Activated CD4-positive, alpha-beta T cell treated with anti-CD3 and anti-CD28 coated beads for 36 hours (primary cell): ENCODE data around the gene SGCD. TPM values are rescaled to one million over a fixed set of nuclear protein-coding genes. Genes with fewer than 3 reads are reported as not detected.

ENCODE experiments used
- ATAC-seq: fragments of 200-7000 bp; cut with Tn5 transposase; one replicate; pipeline ENCODE4 v1.10.0; 2021; ENCODE audit warnings: mild to moderate bottlenecking, moderate library complexity
- CTCF ChIA-PET: fragments of 350-600 bp; sonication (Branson Sonifier 250); formaldehyde crosslinking; loops from one replicate; lab custom pipeline; 2021; ENCODE audit warnings: antibody characterized with exemption; lab: Charles Lee
- POLR2A ChIA-PET: fragments of 350-600 bp; sonication (Branson Sonifier 250); formaldehyde crosslinking; loops from one replicate; lab custom pipeline; 2021; ENCODE audit warnings: antibody characterized with exemption, inconsistent platforms; lab: Charles Lee
- DNase-seq: peaks from one replicate; pipeline ENCODE4 v3.0.0-alpha.2; 2020
- H3K27ac Mint-ChIP-seq: one replicate; pipeline ENCODE4 v1.8.0; 2021; ENCODE audit warnings: mixed read lengths
- H3K27me3 Mint-ChIP-seq: one replicate; pipeline ENCODE4 v1.8.0; 2021; ENCODE audit warnings: mixed read lengths
- H3K36me3 Mint-ChIP-seq: one replicate; pipeline ENCODE4 v1.8.0; 2021; ENCODE audit warnings: low read depth, mixed read lengths
- H3K4me1 Mint-ChIP-seq: one replicate; pipeline ENCODE4 v1.8.0; 2021; ENCODE audit warnings: mixed read lengths
- H3K4me3 Mint-ChIP-seq: one replicate; pipeline ENCODE4 v1.8.0; 2021; ENCODE audit warnings: mild to moderate bottlenecking, moderate library complexity, mixed read lengths
- H3K9me3 Mint-ChIP-seq: one replicate; pipeline ENCODE4 v1.8.0; 2021; ENCODE audit warnings: low read depth, mixed read lengths
- intact Hi-C, 2 experiments: fragments of 100-400 bp; cut with DNase I in 1 of 2; cut with micrococcal nuclease in 1 of 2; formaldehyde crosslinking; loops; one replicate each; pipeline versions ENCODE4 v1.14.2 to v1.15.1; 2022 to 2024; cut with DNase I, micrococcal nuclease
- total RNA-seq, 2 experiments: library from RNA; stranded (reverse); gene quantifications; one replicate each; pipeline ENCODE4 v1.2.3, GENCODE V29; 2021

Gene SGCD
- total RNA-seq, 2 experiments from 2014 or later: not detected

DNA sequence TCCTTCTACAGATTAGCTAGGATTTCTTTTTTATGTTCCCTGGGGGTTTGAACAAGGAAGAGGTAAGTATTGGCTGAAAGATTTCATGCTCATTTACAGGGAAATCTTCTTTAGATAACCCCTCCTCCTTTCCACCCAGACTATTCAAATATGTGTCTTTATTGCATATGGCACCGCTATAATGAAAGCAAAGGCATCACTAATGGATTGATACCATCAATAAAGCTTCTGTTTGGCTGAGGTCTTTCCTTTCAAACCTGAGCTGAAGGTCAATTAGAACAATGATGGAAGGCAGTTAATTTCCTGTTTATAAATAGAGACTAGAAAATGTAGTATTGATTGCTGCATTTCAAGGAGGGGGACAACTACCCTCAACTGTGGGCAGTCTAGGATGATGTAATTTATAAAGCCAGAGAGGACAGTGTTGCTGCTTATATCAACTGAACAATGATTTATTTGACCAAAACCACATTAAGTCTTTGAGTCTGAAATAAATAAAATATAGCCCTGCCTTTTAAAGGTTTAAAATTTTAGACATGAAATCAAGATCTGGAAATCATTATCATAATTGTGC, 132.9 kb downstream of the SGCD start:
- intact Hi-C loops: no loop called here
- H3K4me3 Mint-ChIP-seq: no peak overlapping the region
- ATAC-seq (no peak), DNase-seq (no peak)
- ChIA-PET CTCF (interaction anchor here (0.9 kb wide), 1 partner anchor 9 kb away, joined by 3 read pairs; no protein-coding TSS in a partner anchor), POLR2A (interaction anchor here (0.6 kb wide), 1 partner anchor 605 kb away, joined by 3 read pairs; no protein-coding TSS in a partner anchor)
- no peaks in the 10 kb centered on the region for H3K36me3 Mint-ChIP-seq
- no peaks in the 10 kb centered on the region for H3K9me3 Mint-ChIP-seq
- no peak overlapping the region for H3K27ac Mint-ChIP-seq
- H3K27me3 Mint-ChIP-seq: peaks cover 12% of the 10 kb centered on the region
- H3K4me1 Mint-ChIP-seq: no peaks in the 10 kb centered on the region

DNA sequence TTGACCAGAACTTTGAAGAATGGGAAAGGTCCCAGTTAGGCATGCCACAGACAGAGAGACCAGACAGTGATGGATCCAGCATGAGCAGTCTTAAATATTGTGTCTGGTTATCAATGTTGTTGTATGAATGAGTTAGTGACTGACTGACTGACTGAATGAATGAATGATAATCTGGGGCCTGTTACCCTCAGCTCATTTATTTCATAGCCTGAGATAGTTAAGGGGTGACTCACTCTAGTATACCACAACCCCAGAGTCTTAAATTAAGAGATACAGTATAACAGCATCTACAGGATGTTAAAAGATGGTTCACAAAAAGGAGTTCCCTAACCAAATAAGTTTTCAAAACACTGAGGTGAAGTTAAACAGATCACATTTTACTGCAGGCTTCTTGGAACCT, 133.5 kb downstream of the SGCD start:
- DNase-seq: no peak
- ATAC-seq: no peak
- H3K27ac Mint-ChIP-seq: no peak overlapping the region
- H3K27me3 Mint-ChIP-seq: peaks cover 12% of the 10 kb centered on the region
- H3K4me3 Mint-ChIP-seq: no peak overlapping the region
- CTCF ChIA-PET: interaction anchor here (0.9 kb wide), 1 partner anchor 8 kb away, joined by 3 read pairs; no protein-coding TSS in a partner anchor
- no peaks in the 10 kb centered on the region for H3K4me1 Mint-ChIP-seq
- no peaks in the 10 kb centered on the region for H3K9me3 Mint-ChIP-seq
- H3K36me3 Mint-ChIP-seq: no peaks in the 10 kb centered on the region
- POLR2A ChIA-PET: interaction anchor here (0.6 kb wide), 1 partner anchor 605 kb away, joined by 3 read pairs; no protein-coding TSS in a partner anchor
- intact Hi-C loops: no loop called here

DNA sequence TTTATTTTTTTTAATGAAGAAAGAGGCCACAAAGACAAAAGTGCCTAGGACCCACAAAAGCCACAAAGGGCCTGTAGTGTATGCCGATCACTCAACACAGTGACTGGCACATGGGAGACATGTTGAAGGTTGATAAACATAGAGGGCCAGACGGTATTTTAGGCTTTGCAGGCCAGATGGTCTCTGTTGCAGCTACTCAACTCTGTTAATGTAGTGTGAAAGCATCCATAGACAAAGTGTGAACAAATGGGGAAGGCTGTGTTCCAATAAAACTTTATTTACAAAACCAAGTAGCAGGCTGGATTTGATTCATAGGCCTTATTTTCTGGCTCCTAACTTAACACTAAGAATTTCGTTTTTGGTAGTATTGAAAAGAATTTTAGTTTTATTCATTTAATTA, 139.9 kb downstream of the SGCD start:
- H3K4me1 Mint-ChIP-seq: no peaks in the 10 kb centered on the region
- CTCF ChIA-PET: no interaction called here
- POLR2A ChIA-PET: no interaction called here
- intact Hi-C loops: no loop called here
- no peak overlapping the region for H3K4me3 Mint-ChIP-seq
- no peaks in the 10 kb centered on the region for H3K36me3 Mint-ChIP-seq
- no peak for DNase-seq
- peaks cover 7% of the 10 kb centered on the region for H3K27me3 Mint-ChIP-seq
- no peak overlapping the region for H3K27ac Mint-ChIP-seq
- H3K9me3 Mint-ChIP-seq: no peaks in the 10 kb centered on the region
- ATAC-seq: no peak

DNA sequence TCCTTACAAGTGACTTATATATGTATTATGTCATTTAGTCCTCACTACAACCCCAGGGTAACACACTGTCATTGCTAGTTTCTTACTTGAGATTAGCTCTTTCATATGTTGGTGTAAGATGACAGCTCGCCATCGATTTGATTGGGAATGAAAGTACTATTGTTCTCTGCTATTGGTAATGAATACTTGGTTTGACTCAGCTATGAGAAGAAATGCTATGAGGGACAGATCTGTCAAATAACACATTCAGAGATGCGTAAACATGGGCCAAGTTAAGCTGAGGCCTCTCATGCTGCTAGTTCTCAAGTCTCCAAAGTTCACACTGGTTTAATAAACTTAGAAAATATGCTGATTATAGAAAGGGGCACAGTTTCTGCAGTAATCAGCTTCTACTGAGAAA, 142.7 kb downstream of the SGCD start:
- Mint-ChIP-seq H3K27me3 (peaks cover 4% of the 10 kb centered on the region), H3K36me3 (no peaks in the 10 kb centered on the region), H3K4me1 (peaks cover 2% of the 10 kb centered on the region), H3K27ac (no peak overlapping the region), H3K9me3 (no peaks in the 10 kb centered on the region), H3K4me3 (no peak overlapping the region)
- intact Hi-C loops: loop anchor here in 1 of 2 experiments (10.0 kb wide), 1 partner anchor 455 kb away; no protein-coding TSS in a partner anchor
- no peak for DNase-seq
- ChIA-PET CTCF (no interaction called here), POLR2A (interaction anchor here (0.7 kb wide), 1 partner anchor 84 kb away, joined by 4 read pairs; no protein-coding TSS in a partner anchor)
- no peak for ATAC-seq

DNA sequence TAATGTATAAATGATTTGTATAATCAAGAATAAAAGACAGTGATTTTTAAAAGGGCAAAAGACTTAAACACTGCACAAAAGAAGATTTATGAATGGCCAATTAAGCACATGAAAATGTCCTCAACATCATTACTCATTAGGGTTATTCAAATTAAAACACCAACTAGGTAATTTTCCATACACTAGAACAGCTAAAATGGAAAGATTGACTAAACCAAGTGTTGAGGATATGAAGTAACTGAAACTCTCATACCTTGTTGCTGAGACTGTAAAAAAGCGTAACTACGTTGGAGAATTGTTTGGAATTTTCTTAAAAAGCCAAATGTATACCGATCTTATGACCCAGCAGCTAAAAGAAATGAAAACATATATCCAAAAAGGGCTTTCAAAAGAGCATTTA, 144.9 kb downstream of the SGCD start:
- Mint-ChIP-seq H3K27me3 (peaks cover 4% of the 10 kb centered on the region), H3K27ac (no peak overlapping the region), H3K36me3 (no peaks in the 10 kb centered on the region), H3K4me1 (peaks cover 2% of the 10 kb centered on the region), H3K4me3 (no peak overlapping the region), H3K9me3 (no peaks in the 10 kb centered on the region)
- DNase-seq: no peak
- peak; percentile 33 for ATAC-seq
- intact Hi-C loops: loop anchor here in 1 of 2 experiments (10.0 kb wide), 1 partner anchor 453 kb away; no protein-coding TSS in a partner anchor
- ChIA-PET POLR2A (no interaction called here), CTCF (no interaction called here)

DNA sequence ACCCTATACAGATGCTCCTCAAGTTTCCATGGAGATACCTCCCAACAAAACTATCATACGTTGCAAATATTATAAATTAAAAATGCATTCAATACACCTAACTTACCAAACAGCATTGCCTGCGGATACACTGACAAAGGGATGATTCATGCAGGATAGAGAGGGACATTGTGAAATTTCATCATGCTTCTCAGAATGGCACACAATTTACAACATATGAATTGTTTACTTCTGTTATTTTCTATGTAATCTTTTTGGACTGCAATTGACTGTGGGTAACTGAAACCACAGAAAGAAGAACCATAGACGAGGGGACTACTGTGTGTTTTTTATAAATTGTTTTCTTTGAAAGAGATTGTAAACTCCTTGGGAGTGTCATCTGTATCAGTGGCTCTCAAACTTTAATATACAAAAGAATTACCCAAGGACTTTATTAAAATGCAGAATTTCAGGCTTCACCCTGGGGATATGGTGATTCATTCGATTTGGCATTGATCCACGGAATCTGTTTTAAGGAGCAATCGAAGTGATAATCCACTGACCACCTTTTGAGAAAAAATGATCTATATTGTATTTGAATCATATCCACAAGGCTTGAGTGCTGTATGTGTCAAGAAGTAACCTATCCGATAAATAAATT, 146.4 kb downstream of the SGCD start:
- ChIA-PET POLR2A (no interaction called here), CTCF (no interaction called here)
- Mint-ChIP-seq H3K27ac (no peak overlapping the region), H3K27me3 (peaks cover 4% of the 10 kb centered on the region), H3K36me3 (no peaks in the 10 kb centered on the region), H3K9me3 (no peaks in the 10 kb centered on the region), H3K4me1 (peaks cover 2% of the 10 kb centered on the region), H3K4me3 (no peak overlapping the region)
- intact Hi-C loops: loop anchor here in 1 of 2 experiments (10.0 kb wide), 1 partner anchor 451 kb away; no protein-coding TSS in a partner anchor
- DNase-seq (no peak), ATAC-seq (no peak)

DNA sequence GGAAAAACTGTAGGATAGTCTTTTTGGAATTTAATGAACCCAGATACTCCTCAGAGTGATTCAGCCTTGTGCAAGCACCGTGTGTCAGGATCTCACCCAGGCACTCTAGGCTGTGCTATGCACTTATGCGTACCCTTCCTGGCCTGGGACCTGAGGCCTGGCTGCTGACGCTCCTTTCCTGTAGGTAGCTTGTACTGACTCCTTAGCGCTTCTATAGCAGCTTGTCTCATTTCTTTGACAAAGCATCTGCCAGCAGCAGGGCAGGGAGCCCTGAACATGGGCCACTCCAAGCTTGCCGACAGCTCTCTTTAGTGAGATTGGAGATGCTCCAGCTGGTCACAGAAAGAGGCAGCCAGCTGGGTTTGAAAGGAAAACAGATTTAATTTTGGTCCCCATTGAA, 147.3 kb downstream of the SGCD start:
- intact Hi-C loops: loop anchor here in 1 of 2 experiments (10.0 kb wide), 1 partner anchor 451 kb away; no protein-coding TSS in a partner anchor
- POLR2A ChIA-PET: no interaction called here
- H3K36me3 Mint-ChIP-seq: no peaks in the 10 kb centered on the region
- peaks cover 4% of the 10 kb centered on the region for H3K27me3 Mint-ChIP-seq
- no peaks in the 10 kb centered on the region for H3K9me3 Mint-ChIP-seq
- CTCF ChIA-PET: no interaction called here
- H3K27ac Mint-ChIP-seq: no peak overlapping the region
- H3K4me1 Mint-ChIP-seq: peaks cover 2% of the 10 kb centered on the region
- H3K4me3 Mint-ChIP-seq: no peak overlapping the region
- no peak for DNase-seq
- ATAC-seq: no peak

DNA sequence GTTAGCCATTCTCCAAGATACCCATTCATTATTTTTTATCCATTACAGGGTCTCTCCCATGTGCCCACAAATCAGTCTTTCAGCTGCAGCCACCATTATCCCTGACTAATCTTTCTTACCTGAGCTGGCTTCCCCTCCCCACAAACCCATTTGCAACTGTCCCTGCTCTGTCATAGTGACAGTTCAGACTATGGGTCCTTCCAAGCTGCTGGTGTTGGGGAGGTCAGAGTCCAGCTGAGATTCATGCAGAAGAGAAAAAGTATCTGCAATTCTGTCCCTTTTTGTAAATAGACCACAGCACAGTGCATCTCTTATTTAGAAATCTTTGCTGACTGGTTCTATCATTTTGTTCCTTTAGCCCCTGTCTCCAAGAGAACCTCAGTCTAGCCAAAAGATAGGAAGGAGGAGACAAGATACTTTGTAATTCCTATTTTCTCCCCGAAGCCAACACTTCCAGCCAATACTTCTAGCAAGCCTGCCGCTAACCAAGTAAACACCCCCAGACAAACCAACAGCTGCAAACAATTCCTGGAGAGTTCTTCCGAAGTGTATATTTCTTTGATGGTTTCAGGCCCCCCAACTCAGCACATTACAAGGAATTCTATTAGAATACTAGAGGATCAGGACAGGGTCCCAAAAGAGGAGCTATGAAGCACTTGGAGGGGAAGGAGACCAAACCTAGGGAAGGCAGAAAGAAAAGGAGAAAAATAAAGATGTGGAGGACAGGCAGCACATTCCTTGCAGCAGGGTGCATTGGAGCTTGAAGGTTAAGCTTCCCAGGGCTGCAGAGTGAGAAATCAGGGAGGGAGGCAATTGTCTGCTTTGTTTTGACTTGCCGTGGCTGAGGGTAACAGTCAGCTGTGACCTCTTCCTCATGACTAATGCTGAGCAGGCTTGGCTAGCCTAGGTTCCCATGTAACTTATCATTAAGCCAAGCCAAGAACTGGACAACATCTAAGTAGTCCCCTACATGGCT, 148.5 kb downstream of the SGCD start:
- Mint-ChIP-seq H3K36me3 (no peaks in the 10 kb centered on the region), H3K4me1 (peaks cover 5% of the 10 kb centered on the region), H3K4me3 (no peak overlapping the region), H3K27ac (no peak overlapping the region), H3K27me3 (peaks cover 2% of the 10 kb centered on the region), H3K9me3 (no peaks in the 10 kb centered on the region)
- POLR2A ChIA-PET: no interaction called here
- ATAC-seq: no peak
- CTCF ChIA-PET: no interaction called here
- DNase-seq: no peak
- intact Hi-C loops: loop anchor here in 1 of 2 experiments (10.0 kb wide), 1 partner anchor 449 kb away; no protein-coding TSS in a partner anchor

DNA sequence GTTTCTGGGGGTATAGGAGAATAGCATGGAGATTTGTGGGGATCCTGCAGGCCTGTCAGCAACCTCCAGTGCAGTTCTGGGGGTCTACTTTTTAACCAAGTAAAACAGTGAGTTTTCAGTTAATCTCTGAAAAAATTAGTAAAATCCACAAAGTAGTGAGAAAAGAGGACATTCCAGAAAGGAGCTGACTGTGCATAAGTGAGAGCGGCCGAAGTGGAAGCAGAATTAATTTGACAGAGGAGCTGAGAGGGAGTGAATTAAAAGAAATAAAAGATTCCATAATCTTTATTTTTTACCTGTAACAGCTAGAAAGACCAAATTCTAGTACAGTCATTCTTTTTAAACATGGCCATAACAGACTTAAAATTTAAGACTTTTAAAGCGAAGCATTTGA, 149.2 kb downstream of the SGCD start:
- DNase-seq (no peak), ATAC-seq (no peak)
- Mint-ChIP-seq H3K27ac (no peak overlapping the region), H3K9me3 (no peaks in the 10 kb centered on the region), H3K4me1 (peaks cover 5% of the 10 kb centered on the region), H3K36me3 (no peaks in the 10 kb centered on the region), H3K4me3 (no peak overlapping the region), H3K27me3 (peaks cover 4% of the 10 kb centered on the region)
- ChIA-PET POLR2A (no interaction called here), CTCF (no interaction called here)
- intact Hi-C loops: loop anchor here in 1 of 2 experiments (10.0 kb wide), 1 partner anchor 449 kb away; no protein-coding TSS in a partner anchor

DNA sequence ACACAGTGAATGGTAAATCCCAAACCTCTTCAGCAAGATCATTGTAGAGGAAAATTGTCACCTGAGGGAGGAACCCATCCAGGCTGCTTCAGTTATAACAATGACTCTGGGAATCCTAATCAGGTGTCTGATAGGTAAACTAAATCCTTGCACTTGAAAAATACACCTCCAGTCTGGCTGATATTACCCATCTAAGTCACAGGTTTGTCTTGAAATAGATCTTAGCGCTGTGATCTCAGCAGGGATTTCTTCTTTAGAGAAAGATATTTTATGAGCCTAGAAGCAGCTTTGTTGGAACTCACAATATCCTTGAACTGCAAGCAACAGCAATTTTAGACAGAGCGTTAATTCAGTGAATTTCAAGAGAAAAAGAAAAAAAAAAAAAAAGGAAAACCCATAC, 149.7 kb downstream of the SGCD start:
- no peaks in the 10 kb centered on the region for H3K36me3 Mint-ChIP-seq
- H3K4me3 Mint-ChIP-seq: no peak overlapping the region
- intact Hi-C loops: loop anchor here in 1 of 2 experiments (10.0 kb wide), 1 partner anchor 448 kb away; no protein-coding TSS in a partner anchor
- H3K4me1 Mint-ChIP-seq: peaks cover 5% of the 10 kb centered on the region
- ATAC-seq (no peak), DNase-seq (no peak)
- no peaks in the 10 kb centered on the region for H3K9me3 Mint-ChIP-seq
- no peak overlapping the region for H3K27ac Mint-ChIP-seq
- ChIA-PET POLR2A (no interaction called here), CTCF (no interaction called here)
- peaks cover 4% of the 10 kb centered on the region for H3K27me3 Mint-ChIP-seq

DNA sequence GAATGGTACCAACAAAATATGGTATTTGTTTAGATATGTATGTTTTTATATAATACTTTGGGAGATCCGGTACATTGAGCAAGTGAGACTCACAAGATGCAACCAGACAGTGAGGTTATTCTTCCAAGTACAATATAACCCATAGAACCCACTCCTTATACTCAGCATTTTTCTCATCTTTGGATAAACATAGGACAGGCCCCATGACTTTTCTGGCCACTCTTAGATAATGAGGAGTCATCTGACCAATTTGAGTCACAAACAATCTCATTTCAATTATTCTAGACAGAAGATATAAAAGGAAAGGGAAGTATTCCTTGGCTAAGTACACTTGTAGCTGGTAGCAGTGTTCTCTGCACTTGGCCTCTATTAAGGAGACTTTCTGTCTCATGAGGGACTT, 150.2 kb downstream of the SGCD start:
- DNase-seq (no peak), ATAC-seq (no peak)
- POLR2A ChIA-PET: no interaction called here
- Mint-ChIP-seq H3K27me3 (peaks cover 6% of the 10 kb centered on the region), H3K36me3 (no peaks in the 10 kb centered on the region), H3K27ac (no peak overlapping the region), H3K4me1 (peaks cover 3% of the 10 kb centered on the region), H3K4me3 (no peak overlapping the region), H3K9me3 (no peaks in the 10 kb centered on the region)
- CTCF ChIA-PET: no interaction called here
- intact Hi-C loops: loop anchor here in 1 of 2 experiments (10.0 kb wide), 1 partner anchor 448 kb away; no protein-coding TSS in a partner anchor
